GM21381 (cell line): ENCODE results near the gene LRTM2.

Experiments
- ATAC-seq: cut with Tn5 transposase; IDR thresholded peaks from one replicate; pipeline ENCODE4 v1.9.1; 2021; ENCODE audit warnings: mild to moderate bottlenecking, moderate library complexity; ENCODE audit not compliant: unreplicated experiment

LRTM2 gene

DNA sequence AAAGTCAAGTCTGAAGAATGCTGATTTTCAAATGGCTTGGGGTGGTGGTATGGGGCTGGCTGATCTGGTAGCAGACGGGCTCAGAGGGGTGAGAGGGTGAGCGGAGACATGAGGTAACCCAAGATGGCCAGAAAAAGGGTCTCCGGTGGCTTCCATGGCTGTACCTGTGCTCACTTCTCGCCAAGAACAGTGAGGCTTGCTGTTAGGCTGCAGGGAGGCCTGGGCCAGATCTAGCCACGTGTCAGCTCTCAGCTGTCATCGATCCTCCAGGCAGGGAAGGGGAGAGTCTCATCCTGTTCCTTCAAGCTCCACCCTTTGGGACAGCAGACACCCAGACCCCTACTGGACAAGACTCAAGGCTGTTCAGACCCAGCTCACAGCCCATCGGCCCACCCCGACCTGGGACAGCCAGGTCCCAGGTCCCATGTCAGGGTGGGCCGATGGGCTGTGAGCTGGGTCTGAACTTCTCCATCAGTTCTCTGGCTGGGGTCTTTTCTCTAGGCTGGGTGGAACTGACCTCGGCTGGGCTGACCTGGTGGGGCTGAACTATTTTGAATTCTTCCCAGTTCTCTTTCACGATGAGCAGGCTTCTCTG lies 9.0 kb downstream of the LRTM2 start:
- ATAC-seq, result no peak

DNA sequence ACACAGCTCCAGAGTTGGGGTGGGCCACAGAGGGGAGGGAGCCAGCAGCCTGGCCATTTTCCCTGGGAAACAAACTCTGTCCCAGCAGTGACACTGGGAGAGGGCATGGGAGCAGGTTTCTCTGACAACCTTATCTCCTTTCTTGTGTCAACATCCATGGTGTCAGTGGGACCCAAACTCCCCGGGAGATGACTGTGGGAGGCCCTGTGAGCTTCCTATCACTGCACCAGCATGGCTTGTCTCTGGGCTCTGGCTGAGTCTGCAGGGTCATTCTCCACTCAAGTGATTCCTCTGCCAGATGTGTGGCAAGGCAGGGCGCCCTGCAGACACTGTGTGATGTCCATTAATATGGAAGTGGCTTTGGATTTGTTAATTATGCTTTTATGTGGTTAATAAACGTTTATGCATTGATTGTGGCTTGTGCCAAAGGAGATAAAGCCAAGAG lies 10.1 kb downstream of the LRTM2 start:
- no peak for ATAC-seq

DNA sequence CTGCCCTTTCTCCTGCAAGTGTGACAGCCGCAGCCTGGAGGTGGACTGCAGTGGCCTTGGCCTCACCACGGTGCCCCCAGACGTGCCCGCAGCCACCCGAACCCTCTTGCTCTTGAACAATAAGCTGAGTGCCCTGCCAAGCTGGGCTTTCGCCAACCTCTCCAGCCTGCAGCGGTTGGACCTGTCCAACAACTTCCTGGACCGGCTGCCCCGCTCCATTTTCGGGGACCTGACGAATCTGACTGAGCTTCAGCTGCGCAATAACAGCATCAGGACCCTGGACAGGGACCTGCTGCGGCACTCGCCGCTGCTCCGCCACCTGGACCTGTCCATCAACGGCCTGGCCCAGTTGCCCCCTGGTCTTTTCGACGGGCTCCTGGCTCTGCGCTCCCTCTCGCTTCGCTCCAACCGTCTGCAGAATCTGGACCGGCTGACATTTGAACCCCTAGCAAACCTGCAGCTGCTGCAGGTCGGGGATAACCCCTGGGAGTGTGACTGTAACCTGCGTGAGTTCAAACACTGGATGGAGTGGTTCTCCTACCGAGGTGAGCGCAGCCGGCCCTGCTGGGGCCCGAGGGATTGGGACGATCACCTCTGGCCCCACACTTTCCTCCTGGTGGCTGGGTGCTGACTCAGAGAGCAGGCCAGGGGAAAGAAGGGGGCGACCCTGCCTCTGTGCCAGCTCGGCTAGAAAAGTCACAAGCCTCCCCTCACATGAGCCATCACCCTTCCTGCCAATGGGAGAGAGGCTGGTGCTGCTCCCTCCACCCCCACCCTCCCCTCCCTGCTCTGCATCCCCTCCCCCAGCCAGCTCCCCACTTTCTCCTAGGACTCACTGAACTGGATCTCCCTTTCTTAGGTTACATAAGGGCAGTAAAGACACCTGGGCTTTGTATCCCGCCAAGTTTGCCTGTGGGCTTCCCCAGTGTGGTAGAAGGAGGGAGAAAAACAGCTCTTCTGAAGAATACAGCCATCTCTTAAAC lies 10.9 kb downstream of the LRTM2 start:
- no peak for ATAC-seq

DNA sequence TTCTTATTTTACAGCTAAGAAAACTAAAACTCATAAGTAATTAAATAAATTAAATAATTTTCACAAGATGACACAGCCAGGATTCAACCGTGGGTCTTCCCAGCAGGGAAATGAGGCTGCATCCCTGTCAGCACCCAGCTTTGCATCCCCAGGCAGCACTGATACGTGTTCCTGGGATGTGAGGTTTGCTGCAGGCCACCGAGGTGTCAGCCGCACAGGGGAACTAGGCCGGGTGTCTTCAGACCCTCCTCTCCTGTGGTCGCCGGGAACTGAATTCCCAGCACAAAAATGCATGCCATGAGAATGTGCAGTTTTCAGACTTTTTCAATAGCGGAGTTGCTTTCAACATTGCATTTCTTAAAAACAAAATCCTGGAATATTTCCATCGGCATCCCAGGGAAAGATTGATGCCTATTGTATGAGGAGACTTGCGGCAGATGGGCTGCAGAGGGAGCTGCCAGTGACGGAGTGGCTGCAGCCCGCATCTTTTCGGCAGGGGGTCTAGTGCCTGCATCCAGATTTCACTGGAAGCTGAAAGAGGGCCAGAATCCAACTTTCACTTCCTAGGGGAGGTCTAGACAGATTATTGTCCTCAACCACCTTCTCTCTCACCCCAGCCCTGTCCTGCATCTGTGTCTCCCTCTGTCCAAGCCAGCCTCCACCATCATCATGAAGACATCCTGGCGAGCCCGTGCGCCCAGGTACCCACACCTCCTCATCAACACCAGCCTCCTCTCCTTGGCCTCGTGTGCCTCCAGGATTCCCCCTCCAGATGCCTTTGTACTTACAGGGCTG lies 12.6 kb downstream of the LRTM2 start:
- ATAC-seq, result no peak

DNA sequence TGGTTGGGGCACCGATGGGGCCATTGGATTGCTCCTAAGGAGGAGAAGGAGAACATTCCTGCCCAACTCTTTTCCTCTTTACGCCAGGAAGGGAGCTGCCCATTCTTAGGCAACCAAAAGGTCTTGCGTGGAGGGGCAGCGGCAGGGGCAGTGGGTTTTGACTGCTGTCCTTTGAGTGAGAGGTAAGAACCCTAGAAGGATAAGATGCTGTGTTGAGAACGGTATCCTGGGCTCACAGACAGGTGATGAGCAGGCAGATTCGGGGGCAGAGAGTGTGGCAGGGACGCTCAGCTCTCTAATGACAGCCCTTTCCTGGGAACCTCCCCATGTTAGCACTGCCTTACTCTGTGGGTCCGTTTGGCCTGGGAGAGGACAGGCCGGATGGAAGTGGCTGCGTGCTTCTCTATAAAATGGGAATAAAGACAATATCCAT lies 13.2 kb downstream of the LRTM2 start:
- ATAC-seq, result no peak

DNA sequence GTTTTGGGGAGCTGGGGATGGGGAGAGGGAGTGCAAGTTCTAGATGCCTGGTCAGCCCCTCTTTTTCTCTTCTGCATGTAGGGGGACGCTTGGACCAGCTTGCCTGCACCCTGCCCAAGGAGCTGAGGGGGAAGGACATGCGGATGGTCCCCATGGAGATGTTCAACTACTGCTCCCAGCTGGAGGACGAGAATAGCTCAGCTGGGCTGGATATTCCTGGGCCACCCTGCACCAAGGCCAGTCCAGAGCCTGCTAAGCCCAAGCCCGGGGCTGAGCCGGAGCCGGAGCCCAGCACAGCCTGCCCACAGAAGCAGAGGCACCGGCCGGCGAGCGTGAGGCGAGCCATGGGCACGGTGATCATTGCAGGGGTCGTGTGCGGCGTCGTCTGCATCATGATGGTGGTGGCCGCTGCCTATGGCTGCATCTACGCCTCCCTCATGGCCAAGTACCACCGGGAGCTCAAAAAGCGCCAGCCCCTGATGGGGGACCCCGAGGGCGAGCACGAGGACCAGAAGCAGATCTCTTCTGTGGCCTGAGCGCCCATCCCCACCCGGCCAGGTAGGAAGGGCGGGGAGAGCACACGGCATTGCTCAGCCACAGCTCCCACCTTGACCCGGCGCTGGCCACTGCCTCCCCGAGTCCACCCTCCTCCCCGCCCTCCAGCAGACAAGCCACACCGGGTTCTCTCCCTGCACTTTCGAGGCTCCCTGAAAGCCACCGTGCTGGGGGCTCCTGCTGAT lies 14.0 kb downstream of the LRTM2 start:
- ATAC-seq, result no peak

DNA sequence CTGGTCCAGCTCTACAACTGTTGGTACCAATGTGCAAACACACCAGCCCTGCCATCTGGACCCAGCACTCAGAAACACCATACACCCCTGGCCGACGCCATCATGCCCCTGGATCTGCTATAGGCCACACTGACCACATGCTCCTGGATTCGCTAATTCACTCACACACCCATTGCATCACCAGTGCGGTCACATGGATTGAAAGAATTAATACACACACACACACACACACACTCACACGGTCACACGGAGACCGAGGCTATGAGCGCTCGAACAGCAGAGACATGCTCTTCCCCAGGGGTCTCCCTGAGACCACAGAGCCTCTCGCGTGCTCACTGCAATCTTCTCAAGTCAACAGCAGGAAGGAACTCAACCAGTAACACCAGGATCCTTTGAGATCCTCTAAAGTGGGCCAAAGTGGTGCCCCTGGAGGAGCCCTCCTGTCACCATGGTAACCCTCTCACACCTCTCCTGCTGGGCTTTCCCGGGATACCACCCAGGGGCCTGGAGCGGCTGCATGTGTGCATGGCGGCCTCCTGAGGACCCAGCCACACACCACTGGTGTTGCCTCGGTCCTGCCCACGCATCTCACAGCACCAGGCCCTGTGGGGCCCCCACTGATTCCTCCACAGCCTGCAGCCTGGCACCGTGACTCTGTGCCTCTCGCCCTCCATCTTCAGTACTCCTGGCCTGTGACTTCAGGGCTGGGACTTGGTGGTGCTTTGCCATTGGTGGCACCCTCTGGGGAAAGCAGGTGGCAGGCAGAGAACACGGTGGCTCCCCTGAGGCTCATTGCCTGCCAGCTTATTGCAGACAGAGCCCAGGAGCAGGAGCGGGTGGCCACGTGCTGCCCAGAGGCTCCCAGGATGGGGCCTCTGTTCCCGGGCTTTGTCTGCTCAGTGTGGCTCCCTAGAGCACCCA lies 15.1 kb downstream of the LRTM2 start:
- ATAC-seq, result no peak

DNA sequence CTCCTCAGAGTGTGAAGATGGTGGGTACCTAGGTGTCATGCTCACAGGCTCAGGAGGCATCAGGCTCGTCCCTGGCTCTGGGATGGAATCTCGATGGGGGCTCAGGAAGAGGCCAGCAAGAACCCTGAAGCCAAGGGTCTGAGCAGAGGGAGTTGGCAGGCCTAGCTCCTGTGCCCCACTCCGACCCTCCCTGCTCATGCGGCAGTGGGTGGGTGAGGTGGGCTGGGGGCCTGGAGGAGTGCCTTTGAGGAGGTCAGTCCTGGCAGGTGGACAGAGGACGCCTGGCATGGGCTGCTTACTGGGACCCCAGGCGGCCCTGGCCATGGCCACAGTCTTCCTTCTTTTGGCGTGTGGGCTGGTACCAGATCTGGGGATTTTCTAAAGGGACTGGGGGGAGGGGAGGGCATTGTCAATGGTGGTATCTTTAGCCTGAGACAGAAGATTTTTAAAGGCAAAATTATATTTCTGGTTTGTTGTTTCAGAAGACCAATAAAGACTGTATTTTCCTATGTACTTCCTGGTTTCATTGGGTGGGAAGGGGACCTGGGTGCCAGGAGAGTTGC lies 16.0 kb downstream of the LRTM2 start:
- ATAC-seq, result no peak

DNA sequence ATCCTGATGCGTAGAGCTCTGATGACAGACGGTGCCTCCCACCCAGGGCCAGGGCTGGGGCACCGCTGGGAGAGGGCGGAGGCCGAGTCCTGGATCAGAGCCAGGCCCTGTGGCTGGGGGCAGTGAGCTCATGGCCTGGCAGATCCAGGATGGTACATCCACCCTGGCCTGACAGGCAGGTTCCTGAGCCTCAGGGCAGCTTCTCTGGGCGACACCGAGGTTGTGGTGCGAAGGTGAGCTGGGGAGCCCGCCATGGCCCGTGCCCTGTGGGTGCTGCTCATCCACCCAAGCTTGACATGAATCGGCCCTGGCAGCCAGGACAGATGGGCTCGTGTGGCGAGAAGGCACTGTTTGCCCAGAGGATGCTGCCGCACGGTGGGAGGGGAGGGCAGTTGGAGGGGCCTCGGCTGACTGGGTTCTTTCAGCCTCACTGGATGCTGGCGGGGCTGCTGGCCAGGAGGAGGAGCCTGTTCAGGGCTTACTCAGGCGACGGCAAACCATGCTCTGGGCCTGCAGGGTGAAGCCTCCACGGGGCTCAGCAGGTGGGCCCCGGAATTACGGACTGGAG lies 16.6 kb downstream of the LRTM2 start:
- no peak for ATAC-seq

DNA sequence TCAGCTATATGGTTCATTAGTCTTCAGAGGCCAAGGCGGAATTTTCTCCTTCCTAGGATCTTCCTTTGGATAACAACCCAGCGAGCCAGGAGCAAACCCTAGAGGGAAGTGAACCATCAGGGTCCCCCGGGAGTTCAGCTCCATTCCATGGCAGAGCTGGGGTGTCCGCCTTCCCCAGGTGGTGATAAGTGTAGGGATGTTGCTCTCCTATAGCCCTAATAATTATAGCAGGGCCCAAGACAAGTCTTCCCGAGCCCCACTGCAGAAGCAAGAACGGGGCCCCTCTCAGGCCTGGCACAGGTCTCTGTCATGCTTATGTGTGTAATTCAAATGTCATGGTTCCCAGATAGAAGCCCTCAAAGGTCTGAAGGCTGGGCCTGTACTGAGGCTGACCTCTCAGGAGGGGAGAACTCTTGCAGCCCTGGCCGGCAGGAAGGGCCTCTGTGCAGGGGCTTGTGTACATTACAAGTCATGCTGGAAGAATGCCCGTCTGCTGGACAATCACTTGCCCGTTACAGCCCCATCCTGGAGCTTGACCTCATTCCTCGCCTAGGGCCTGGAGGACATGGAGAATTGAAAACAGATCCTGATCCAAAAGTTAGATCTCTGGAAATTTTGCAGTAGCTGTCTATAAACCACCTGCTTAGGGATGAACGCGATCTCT lies 17.3 kb downstream of the LRTM2 start:
- no peak for ATAC-seq

DNA sequence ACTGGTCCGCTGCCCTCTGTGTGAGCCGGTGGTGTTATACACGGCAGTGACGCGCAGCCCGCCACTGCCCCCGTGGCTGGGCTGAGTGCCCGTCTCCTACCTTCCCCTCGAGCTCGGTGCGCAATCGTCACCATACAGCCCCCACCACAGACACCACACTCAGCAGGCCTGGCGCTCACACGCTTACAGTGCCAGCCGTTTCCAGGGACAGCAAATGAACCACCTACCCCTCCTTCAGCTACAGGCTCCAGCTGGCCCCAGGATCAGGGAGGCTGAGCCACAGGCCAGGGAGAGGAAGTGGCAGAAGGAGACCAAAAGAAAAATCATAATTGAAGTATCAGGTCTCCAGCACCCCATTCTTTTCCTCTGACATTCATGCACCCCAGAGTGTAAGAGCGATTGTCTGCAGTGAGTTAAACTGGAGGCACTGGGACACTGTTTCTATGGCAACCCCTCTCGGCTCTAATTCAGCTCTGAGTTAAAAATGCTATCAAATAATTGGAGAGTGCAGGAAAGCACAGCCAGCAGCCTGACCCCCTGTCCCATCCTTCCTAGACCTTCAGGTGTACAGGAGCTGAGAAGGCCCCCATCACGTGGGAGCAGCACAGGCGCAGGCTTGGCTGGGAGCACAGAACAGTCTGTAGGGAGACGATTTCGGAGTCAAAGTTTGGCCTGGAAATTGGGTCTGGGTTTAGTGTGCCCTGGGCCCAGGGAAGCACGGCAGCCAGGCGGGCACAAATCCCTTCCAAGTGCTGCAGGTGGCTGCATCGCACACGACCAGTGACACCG lies 18.0 kb downstream of the LRTM2 start:
- no peak for ATAC-seq

DNA sequence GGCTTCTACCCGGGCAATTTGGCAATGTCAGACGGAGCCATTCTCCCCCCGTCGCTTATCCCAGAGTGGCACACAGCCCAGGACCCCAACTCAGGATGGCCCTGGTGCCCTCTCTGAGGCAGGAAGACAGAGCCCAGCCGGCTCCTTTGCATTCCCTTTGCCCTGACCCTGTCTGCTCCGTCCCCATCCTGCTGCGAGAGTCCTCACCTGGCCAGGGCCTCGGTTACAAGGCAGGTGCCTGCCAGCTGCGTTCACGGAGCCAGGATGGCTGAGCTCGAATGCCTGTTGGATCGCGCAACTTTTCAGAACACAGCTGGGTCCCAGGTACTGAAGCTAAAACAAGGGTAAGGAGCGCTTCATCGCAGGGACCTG lies 18.6 kb downstream of the LRTM2 start:
- ATAC-seq, result no peak

DNA sequence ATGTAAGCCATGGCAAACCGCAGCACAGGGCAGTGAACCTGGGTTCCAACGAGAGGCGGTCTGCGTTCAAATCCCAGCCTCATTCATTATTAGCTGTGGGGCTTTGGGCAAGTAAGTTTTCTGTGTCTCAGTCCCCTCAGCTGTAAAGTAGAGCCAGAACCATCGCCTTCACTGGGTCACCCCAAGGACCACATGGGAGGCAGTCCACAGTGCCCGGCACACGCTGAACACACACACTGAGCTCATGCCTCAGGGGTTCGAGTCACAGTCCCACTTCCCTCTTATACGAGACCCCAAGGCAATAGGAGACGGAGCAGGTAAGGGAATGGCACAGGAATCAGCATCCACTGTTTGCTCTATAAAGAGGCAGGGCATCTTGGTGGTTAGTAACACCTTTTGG lies 19.1 kb downstream of the LRTM2 start:
- no peak for ATAC-seq

DNA sequence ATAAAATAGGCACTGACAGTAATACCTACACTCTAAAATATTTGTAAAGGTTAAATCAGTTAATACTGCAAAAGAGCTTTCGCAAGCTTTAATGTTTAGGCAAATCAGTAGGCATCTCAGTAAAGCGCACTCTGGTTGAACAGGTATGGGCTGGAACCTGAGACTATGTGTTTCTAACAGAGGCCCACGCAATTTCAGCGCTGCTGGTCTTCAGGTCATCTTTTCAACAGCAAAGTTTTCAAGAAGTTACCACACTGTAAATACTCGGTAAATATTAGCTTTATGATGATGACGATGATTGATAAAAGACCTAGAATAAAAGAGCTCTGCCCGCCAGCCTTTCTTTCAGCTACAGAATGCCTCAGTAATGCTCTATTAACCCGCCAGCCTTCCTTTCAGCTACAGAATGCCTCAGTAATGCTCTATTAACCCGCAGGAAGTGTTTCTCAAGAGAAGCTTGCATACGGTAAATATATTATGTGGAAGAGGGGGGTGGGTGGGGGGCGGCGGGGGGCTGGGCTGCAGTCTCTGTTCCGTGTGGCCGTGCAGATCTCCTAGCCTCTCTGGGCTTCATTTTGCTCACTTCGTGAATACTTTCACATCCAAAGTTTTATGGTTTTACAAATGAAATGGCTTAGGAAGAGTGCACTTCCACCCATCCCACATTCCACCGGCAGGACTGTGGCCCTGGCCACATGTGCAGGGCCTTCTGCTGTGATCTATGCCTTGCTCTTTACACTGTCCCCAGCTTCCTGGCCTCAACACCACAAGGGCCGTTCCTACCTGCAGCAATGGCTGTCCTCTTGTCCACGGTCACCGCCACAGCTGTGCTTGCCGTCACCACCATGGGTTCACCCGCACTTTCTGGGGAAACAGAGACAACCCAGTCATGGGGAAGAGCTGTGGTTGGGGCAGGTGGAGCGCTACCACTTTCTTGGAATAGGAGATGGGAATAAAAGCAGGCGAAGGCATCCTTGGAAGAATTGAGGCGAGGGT lies 19.9 kb downstream of the LRTM2 start:
- no peak for ATAC-seq

DNA sequence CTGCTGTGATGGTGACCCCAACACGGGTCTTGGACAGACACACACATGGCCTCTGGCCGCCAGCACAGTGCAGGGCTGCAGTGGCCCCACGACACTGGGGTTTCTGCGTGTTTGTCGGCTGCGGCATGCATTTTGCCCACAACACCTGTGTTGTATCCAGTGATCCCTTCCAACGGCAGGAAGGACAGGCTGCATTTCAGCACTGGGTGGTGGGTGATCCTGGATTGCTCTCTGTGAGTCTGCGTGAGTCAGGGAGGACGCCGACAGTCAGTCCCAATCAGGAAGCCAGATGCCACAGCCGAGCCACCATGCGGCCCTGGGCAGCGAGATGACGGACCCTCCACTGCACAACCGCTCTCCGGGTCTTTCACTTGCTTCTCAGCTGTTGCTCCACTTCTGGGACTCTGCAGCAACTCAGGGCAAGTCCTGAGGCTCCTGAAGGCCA lies 20.6 kb downstream of the LRTM2 start:
- no peak for ATAC-seq

DNA sequence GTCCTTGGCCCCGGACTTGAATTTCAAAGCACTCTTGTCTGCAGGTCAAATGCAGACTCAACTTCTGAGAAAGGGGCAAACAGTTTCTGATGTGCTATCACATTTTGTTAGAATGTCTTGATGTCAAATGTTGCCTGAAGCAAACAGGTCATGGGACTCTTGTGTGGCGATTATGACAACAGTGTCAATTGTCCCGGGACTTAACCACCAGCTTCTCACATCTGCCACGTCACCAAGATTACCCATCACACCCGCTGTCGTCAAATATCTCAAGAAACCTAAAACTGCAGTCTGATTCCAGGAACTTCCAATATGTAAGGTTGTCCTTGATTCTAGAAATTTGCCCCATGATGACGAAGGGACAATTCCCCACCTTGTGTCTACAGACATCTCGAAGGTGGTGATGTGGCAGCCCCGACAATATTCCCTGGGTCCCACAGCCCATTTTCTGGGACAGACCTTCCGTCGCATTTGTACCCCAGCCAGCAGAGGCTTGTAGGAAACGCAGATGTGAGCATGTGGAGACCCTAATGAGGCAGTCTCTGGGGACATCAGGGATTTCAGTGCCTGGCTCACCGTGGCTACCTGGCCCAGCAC lies 21.3 kb downstream of the LRTM2 start:
- ATAC-seq, result no peak
